Measurements from ENCODE around the gene ELAVL4. TPM values are rescaled to one million over a fixed set of nuclear protein-coding genes. Genes with fewer than 3 reads are reported as not detected.

Gene ELAVL4
- total RNA-seq, 1 experiment from 2014 or later: 0.11 TPM

GRCh38 chr1:50175719-50176639 is 67.3 kb downstream of the ELAVL4 start:
- H3K9ac ChIP-seq (ENCODE audit: low read length): no peak overlapping the region
- no peaks in the 10 kb centered on the region for H3K36me3 ChIP-seq (ENCODE audit: insufficient read depth, low read length)
- DNase-seq: no peak
- H3K9me2 ChIP-seq (replicated peaks; ENCODE audit: insufficient read depth, low read length): no peaks in the 10 kb centered on the region
- no peaks in the 10 kb centered on the region for H4K20me1 ChIP-seq (ENCODE audit: insufficient read depth, low read depth, low read length)
- no peak overlapping the region for H2AFZ ChIP-seq (ENCODE audit: low read length)
- H3K27ac ChIP-seq (ENCODE audit: low read length): no peak overlapping the region
- H3K79me2 ChIP-seq (ENCODE audit: low read length): no peaks in the 10 kb centered on the region
- H3K9me3 ChIP-seq (ENCODE audit: low read length): no peaks in the 10 kb centered on the region
- H3K4me3 ChIP-seq (ENCODE audit: low read length): no peak overlapping the region
- no peaks in the 10 kb centered on the region for H3K4me1 ChIP-seq (ENCODE audit: low read length)
- no peaks in the 10 kb centered on the region for H3K27me3 ChIP-seq (ENCODE audit: low read length)
- no peak overlapping the region for H3K4me2 ChIP-seq (ENCODE audit: low read depth, low read length, poor library complexity, severe bottlenecking)

GRCh38 chr1:50177994-50178393 is 69.3 kb downstream of the ELAVL4 start:
- no peaks in the 10 kb centered on the region for H3K9me3 ChIP-seq (ENCODE audit: low read length)
- H3K4me2 ChIP-seq (ENCODE audit: low read depth, low read length, poor library complexity, severe bottlenecking): no peak overlapping the region
- H2AFZ ChIP-seq (ENCODE audit: low read length): no peak overlapping the region
- no peaks in the 10 kb centered on the region for H3K27me3 ChIP-seq (ENCODE audit: low read length)
- H3K4me3 ChIP-seq (ENCODE audit: low read length): no peak overlapping the region
- H3K9me2 ChIP-seq (replicated peaks; ENCODE audit: insufficient read depth, low read length): no peaks in the 10 kb centered on the region
- no peak for DNase-seq
- H3K79me2 ChIP-seq (ENCODE audit: low read length): no peaks in the 10 kb centered on the region
- H3K27ac ChIP-seq (ENCODE audit: low read length): no peak overlapping the region
- no peaks in the 10 kb centered on the region for H3K4me1 ChIP-seq (ENCODE audit: low read length)
- H3K9ac ChIP-seq (ENCODE audit: low read length): no peak overlapping the region
- no peaks in the 10 kb centered on the region for H4K20me1 ChIP-seq (ENCODE audit: insufficient read depth, low read depth, low read length)
- H3K36me3 ChIP-seq (ENCODE audit: insufficient read depth, low read length): no peaks in the 10 kb centered on the region

DNA sequence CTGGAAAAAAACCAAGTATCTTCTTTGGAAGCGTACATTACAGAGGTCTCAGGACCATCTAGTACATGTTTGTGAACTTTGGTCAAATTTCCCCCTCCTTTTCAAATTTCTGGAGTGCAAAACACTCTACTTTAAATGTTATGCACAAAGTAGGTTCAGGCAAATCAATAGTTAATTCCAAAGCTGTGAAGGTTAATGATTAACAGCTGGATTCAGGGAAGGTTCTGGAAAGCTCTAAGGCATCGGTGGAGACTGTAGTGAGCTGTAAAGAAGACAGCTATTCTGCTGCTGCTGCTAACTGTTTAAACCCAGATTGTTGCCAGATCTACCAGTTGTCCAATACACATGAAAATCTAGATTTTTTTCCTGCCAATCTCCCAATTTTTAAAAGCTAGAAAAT is 70.9 kb downstream of the ELAVL4 start:
- Histone ChIP-seq H3K27me3 (ENCODE audit: low read length) (0 out of 2 replicates have a peak, but pooled peaks cover 2% of the 10 kb centered on the region), H3K4me3 (ENCODE audit: low read length) (no peak overlapping the region), H3K36me3 (ENCODE audit: insufficient read depth, low read length) (no peaks in the 10 kb centered on the region), H3K9me3 (ENCODE audit: low read length) (no peaks in the 10 kb centered on the region), H3K9me2 (replicated peaks; ENCODE audit: insufficient read depth, low read length) (no peaks in the 10 kb centered on the region), H3K4me2 (ENCODE audit: low read depth, low read length, poor library complexity, severe bottlenecking) (no peak overlapping the region), H2AFZ (ENCODE audit: low read length) (no peak overlapping the region), H3K27ac (ENCODE audit: low read length) (no peak overlapping the region), H3K4me1 (ENCODE audit: low read length) (peaks cover 6% of the 10 kb centered on the region), H3K79me2 (ENCODE audit: low read length) (no peaks in the 10 kb centered on the region), H3K9ac (ENCODE audit: low read length) (no peak overlapping the region), H4K20me1 (ENCODE audit: insufficient read depth, low read depth, low read length) (no peaks in the 10 kb centered on the region)
- DNase-seq: no peak

- no peaks in the 10 kb centered on the region for H4K20me1 ChIP-seq (ENCODE audit: insufficient read depth, low read depth, low read length)
- no peak for DNase-seq
- H3K27me3 ChIP-seq (ENCODE audit: low read length): 0 out of 2 replicates have a peak, but pooled peaks cover 2% of the 10 kb centered on the region
- H3K9me2 ChIP-seq (replicated peaks; ENCODE audit: insufficient read depth, low read length): no peaks in the 10 kb centered on the region
- H3K4me3 ChIP-seq (ENCODE audit: low read length): no peak overlapping the region
- H3K9ac ChIP-seq (ENCODE audit: low read length): no peak overlapping the region
- no peaks in the 10 kb centered on the region for H3K9me3 ChIP-seq (ENCODE audit: low read length)
- no peak overlapping the region for H3K4me2 ChIP-seq (ENCODE audit: low read depth, low read length, poor library complexity, severe bottlenecking)
- no peak overlapping the region for H2AFZ ChIP-seq (ENCODE audit: low read length)
- peaks cover 6% of the 10 kb centered on the region for H3K4me1 ChIP-seq (ENCODE audit: low read length)
- H3K79me2 ChIP-seq (ENCODE audit: low read length): no peaks in the 10 kb centered on the region
- H3K36me3 ChIP-seq (ENCODE audit: insufficient read depth, low read length): no peaks in the 10 kb centered on the region
- H3K27ac ChIP-seq (ENCODE audit: low read length): no peak overlapping the region
Observed at GRCh38 chr1:50180367-50180766, 71.6 kb downstream of the ELAVL4 start.

DNA sequence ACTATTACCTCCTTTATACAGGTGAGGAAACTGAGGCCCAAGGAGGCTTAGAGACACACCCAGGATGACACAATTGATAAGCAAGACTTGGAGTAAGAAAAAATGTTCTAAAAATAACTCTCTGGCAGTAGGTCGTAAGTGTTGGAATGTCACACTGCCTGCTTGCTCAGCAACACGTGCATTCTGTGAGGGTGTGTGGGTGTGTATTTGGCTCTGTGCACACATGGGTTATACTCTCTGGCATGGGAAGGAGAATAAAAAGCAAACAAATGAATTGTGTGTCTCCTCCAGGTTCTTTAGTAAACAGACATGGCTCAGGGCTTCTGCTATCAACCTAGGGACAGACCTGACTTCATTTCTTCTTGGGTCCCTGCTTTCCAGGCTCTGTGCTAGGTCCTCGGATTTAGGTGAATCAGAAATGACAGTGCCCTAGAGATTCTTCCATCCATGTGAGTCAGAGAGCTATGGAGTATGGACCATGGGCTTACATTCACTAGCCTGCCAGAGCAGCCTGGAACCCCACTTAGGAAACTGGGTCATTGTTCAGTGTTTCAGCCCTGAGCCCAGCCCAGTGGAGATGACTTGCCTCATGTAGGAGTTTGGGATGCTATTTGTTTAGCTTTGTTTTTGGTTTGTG is 72.4 kb downstream of the ELAVL4 start:
- Histone ChIP-seq H3K4me1 (ENCODE audit: low read length) (peaks cover 6% of the 10 kb centered on the region), H3K27me3 (ENCODE audit: low read length) (0 out of 2 replicates have a peak, but pooled peaks cover 2% of the 10 kb centered on the region), H3K9me3 (ENCODE audit: low read length) (no peaks in the 10 kb centered on the region), H3K9me2 (replicated peaks; ENCODE audit: insufficient read depth, low read length) (no peaks in the 10 kb centered on the region), H3K79me2 (ENCODE audit: low read length) (no peaks in the 10 kb centered on the region), H2AFZ (ENCODE audit: low read length) (no peak overlapping the region), H3K4me2 (ENCODE audit: low read depth, low read length, poor library complexity, severe bottlenecking) (no peak overlapping the region), H3K27ac (ENCODE audit: low read length) (no peak overlapping the region), H3K36me3 (ENCODE audit: insufficient read depth, low read length) (no peaks in the 10 kb centered on the region), H3K9ac (ENCODE audit: low read length) (no peak overlapping the region), H4K20me1 (ENCODE audit: insufficient read depth, low read depth, low read length) (no peaks in the 10 kb centered on the region), H3K4me3 (ENCODE audit: low read length) (no peak overlapping the region)
- DNase-seq: no peak

DNA sequence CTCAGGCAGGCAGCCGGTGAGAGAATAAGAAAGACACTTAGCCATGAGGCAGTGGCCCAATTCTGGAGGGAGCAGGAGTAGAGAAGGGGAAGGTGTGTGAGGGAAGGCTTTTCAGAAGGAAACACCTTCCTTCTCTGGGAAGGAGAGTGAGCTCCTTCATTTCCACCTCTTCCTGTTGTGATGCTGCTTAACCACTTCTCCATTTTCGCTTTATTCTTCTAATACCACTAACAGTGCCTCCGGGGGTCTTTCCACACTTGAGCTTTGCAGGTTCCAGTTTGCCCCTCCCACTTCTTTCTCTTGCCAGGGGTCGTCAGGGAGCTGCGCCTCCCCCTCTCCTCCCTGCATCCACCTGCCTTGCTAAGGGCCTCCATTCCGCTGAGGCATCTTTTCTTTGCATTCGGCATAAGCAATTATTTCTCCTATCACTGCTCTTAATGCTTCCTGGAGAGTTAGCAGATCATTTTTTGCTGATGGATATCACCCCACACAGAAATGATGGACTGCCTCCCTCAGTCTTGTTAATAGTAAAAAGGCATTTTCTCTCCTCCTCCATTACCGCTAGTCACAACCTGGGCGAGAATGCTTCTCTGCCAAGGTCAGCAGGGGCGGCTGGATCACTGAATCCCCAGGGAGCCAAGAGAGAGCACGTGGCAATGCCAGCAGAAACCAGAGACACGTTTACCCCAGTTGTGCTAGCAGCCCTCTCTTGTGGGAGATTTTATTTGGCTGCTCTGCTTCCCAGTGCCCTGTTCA is 74.8 kb downstream of the ELAVL4 start:
- Histone ChIP-seq H3K4me2 (ENCODE audit: low read depth, low read length, poor library complexity, severe bottlenecking) (peak overlapping the region; percentile 25), H3K27me3 (ENCODE audit: low read length) (0 out of 2 replicates have a peak, but pooled peaks cover 2% of the 10 kb centered on the region), H3K27ac (ENCODE audit: low read length) (no peak overlapping the region), H3K9me2 (replicated peaks; ENCODE audit: insufficient read depth, low read length) (no peaks in the 10 kb centered on the region), H3K36me3 (ENCODE audit: insufficient read depth, low read length) (no peaks in the 10 kb centered on the region), H4K20me1 (ENCODE audit: insufficient read depth, low read depth, low read length) (no peaks in the 10 kb centered on the region), H3K4me1 (ENCODE audit: low read length) (peaks cover 6% of the 10 kb centered on the region), H3K9ac (ENCODE audit: low read length) (no peak overlapping the region), H3K4me3 (ENCODE audit: low read length) (no peak overlapping the region), H2AFZ (ENCODE audit: low read length) (peak overlapping the region; percentile 7; the same call in 1 of the 2 replicates), H3K79me2 (ENCODE audit: low read length) (no peaks in the 10 kb centered on the region), H3K9me3 (ENCODE audit: low read length) (no peaks in the 10 kb centered on the region)
- DNase-seq: no peak

GRCh38 chr1:50189369-50189768 is 80.6 kb downstream of the ELAVL4 start:
- no peak for DNase-seq
- H3K4me3 ChIP-seq (ENCODE audit: low read length): no peak overlapping the region
- no peak overlapping the region for H3K27ac ChIP-seq (ENCODE audit: low read length)
- H2AFZ ChIP-seq (ENCODE audit: low read length): no peak overlapping the region
- H3K4me1 ChIP-seq (ENCODE audit: low read length): peaks cover 5% of the 10 kb centered on the region
- H3K9ac ChIP-seq (ENCODE audit: low read length): no peak overlapping the region
- H3K4me2 ChIP-seq (ENCODE audit: low read depth, low read length, poor library complexity, severe bottlenecking): no peak overlapping the region
- no peaks in the 10 kb centered on the region for H3K27me3 ChIP-seq (ENCODE audit: low read length)
- H4K20me1 ChIP-seq (ENCODE audit: insufficient read depth, low read depth, low read length): no peaks in the 10 kb centered on the region
- no peaks in the 10 kb centered on the region for H3K79me2 ChIP-seq (ENCODE audit: low read length)
- H3K36me3 ChIP-seq (ENCODE audit: insufficient read depth, low read length): no peaks in the 10 kb centered on the region
- no peaks in the 10 kb centered on the region for H3K9me3 ChIP-seq (ENCODE audit: low read length)
- no peaks in the 10 kb centered on the region for H3K9me2 ChIP-seq (replicated peaks; ENCODE audit: insufficient read depth, low read length)

DNA sequence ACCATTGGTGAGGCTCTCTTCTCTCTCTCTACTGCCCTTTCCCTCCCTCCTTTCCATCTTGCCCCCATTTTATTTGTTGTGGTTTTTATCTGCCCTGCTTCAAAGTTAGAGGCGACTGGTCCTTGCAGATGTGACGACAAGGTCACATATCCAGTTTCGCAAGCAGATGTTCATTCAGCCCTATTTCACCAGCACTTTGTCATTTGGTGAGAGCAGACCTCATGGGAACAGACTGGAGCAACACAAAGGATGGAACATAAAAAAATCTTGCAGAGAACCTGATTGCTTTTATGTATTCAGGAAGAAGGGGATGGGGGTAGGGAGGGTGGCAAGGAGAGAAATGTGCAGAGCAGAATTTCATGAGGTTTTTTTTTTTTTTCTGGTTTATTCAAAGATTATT is 84.3 kb downstream of the ELAVL4 start:
- H4K20me1 ChIP-seq (ENCODE audit: insufficient read depth, low read depth, low read length): no peaks in the 10 kb centered on the region
- H3K27me3 ChIP-seq (ENCODE audit: low read length): no peaks in the 10 kb centered on the region
- no peak overlapping the region for H3K4me2 ChIP-seq (ENCODE audit: low read depth, low read length, poor library complexity, severe bottlenecking)
- H3K4me1 ChIP-seq (ENCODE audit: low read length): peaks cover 17% of the 10 kb centered on the region
- no peaks in the 10 kb centered on the region for H3K79me2 ChIP-seq (ENCODE audit: low read length)
- no peaks in the 10 kb centered on the region for H3K36me3 ChIP-seq (ENCODE audit: insufficient read depth, low read length)
- no peaks in the 10 kb centered on the region for H3K9me3 ChIP-seq (ENCODE audit: low read length)
- H2AFZ ChIP-seq (ENCODE audit: low read length): no peak overlapping the region
- H3K9ac ChIP-seq (ENCODE audit: low read length): no peak overlapping the region
- no peaks in the 10 kb centered on the region for H3K9me2 ChIP-seq (replicated peaks; ENCODE audit: insufficient read depth, low read length)
- no peak overlapping the region for H3K27ac ChIP-seq (ENCODE audit: low read length)
- no peak for DNase-seq
- no peak overlapping the region for H3K4me3 ChIP-seq (ENCODE audit: low read length)
